IMR-90 (cell line): ENCODE data around the gene CADM4. TPM values are rescaled to one million over a fixed set of nuclear protein-coding genes. Genes with fewer than 3 reads are reported as not detected.

Source experiments
- ATAC-seq: fragments of 200-7000 bp; cut with Tn5 transposase; 2 replicates; pipeline ENCODE4 v1.9.1; 2020; ENCODE audit warnings: low read depth, mild to moderate bottlenecking, moderate library complexity
- BruUV-seq: library from RNA; stranded (reverse); fragments of 400-500 nt; replicated peaks from 2 replicates; lab custom pipeline; 2021; lab: Mats Ljungman, UMichigan
- CTCF ChIA-PET: fragments of 300-600 bp; formaldehyde crosslinking; extraction: SDS; loops from one replicate; lab custom pipeline; 2021; ENCODE audit warnings: antibody characterized with exemption; lab: Yijun Ruan, JAX
- POLR2A ChIA-PET: fragments of 300-600 bp; sonication (Branson Sonifier 250); formaldehyde crosslinking; loops from one replicate; lab custom pipeline; 2022; ENCODE audit warnings: antibody characterized with exemption; ENCODE audit not compliant: unreplicated experiment; lab: Charles Lee
- DNase-seq: peaks from one replicate; pipeline ENCODE4 v3.0.0; 2013
- H2AFZ ChIP-seq: replicated peaks from 2 replicates; pipeline ENCODE3; 2013; ENCODE audit warnings: low read length, mild to moderate bottlenecking; ENCODE audit not compliant: poor library complexity
- H2AK5ac ChIP-seq: 2 replicates; pipeline ENCODE4 v1.6.1; 2013; ENCODE audit warnings: low read depth, low read length, inconsistent platforms
- H2AK9ac ChIP-seq: replicated peaks from 2 replicates; pipeline ENCODE3; 2013; ENCODE audit warnings: mild to moderate bottlenecking, low read depth, low read length, moderate library complexity; ENCODE audit not compliant: poor library complexity
- H2BK120ac ChIP-seq: 2 replicates; pipeline ENCODE4 v1.6.1; 2013; ENCODE audit warnings: low read depth, low read length, inconsistent platforms
- H2BK15ac ChIP-seq: 3 replicates; pipeline ENCODE4 v1.6.1; 2013; ENCODE audit warnings: low read depth, low read length, inconsistent platforms
- H2BK20ac ChIP-seq: 2 replicates; pipeline ENCODE4 v1.6.1; 2013; ENCODE audit warnings: low read depth, mild to moderate bottlenecking, inconsistent platforms, low read length, moderate library complexity
- H2BK5ac ChIP-seq: 2 replicates; pipeline ENCODE4 v1.6.1; 2013; ENCODE audit warnings: mild to moderate bottlenecking, low read depth, low read length, inconsistent platforms; ENCODE audit not compliant: poor library complexity, severe bottlenecking
- H3K14ac ChIP-seq: replicated peaks from 2 replicates; pipeline ENCODE4 v1.6.1; 2013; ENCODE audit warnings: low read depth, low read length, inconsistent platforms
- H3K18ac ChIP-seq: 2 replicates; pipeline ENCODE4 v1.6.1; 2013; ENCODE audit warnings: low read depth, low read length, control low read depth
- H3K23ac ChIP-seq: 2 replicates; pipeline ENCODE4 v1.6.1; 2013; ENCODE audit warnings: low read depth, low read length, inconsistent platforms
- H3K27ac ChIP-seq: 2 replicates; pipeline ENCODE4 v1.5.1; 2013; ENCODE audit warnings: mild to moderate bottlenecking, control low read depth, low read length; ENCODE audit not compliant: insufficient read depth
- H3K27me3 ChIP-seq: 2 replicates; pipeline ENCODE4 v1.6.1; 2013; ENCODE audit warnings: low read length; ENCODE audit not compliant: control insufficient read depth, insufficient read depth
- H3K36me3 ChIP-seq: 2 replicates; pipeline ENCODE4 v1.6.1; 2013; ENCODE audit warnings: low read length, mixed read lengths; ENCODE audit not compliant: control insufficient read depth, insufficient read depth
- H3K4ac ChIP-seq: 2 replicates; pipeline ENCODE4 v1.6.1; 2013; ENCODE audit warnings: low read depth, low read length, inconsistent platforms
- H3K4me1 ChIP-seq: 2 replicates; pipeline ENCODE4 v1.6.1; 2013; ENCODE audit warnings: low read length, mixed read lengths; ENCODE audit not compliant: control insufficient read depth, insufficient read depth
- H3K4me2 ChIP-seq: 2 replicates; pipeline ENCODE4 v1.6.1; 2013; ENCODE audit warnings: low read depth, mild to moderate bottlenecking, control low read depth, low read length, moderate library complexity
- H3K4me3 ChIP-seq: 2 replicates; pipeline ENCODE4 v1.5.1; 2013; ENCODE audit warnings: low read depth, mild to moderate bottlenecking, control low read depth, low read length, moderate library complexity; ENCODE audit not compliant: insufficient read depth
- H3K56ac ChIP-seq: 2 replicates; pipeline ENCODE4 v1.6.1; 2013; ENCODE audit warnings: low read length, inconsistent platforms; ENCODE audit not compliant: insufficient read depth; ENCODE audit errors: extremely low read depth
- H3K79me1 ChIP-seq, 2 experiments: 2 replicates each; pipeline ENCODE4 v1.6.1; 2013; ENCODE audit warnings: low read length in 2 of 2, inconsistent platforms in 1 of 2, low read depth in 1 of 2
- H3K9ac ChIP-seq: 2 replicates; pipeline ENCODE4 v1.6.1; 2013; ENCODE audit warnings: low read depth, low read length, control low read depth
- H3K9me1 ChIP-seq: 2 replicates; pipeline ENCODE4 v1.6.1; 2013; ENCODE audit warnings: low read length, inconsistent platforms; ENCODE audit not compliant: insufficient read depth
- H3K9me3 ChIP-seq: 2 replicates; pipeline ENCODE4 v1.6.1; 2013; ENCODE audit warnings: low read length; ENCODE audit not compliant: control insufficient read depth, insufficient read depth
- H4K20me1 ChIP-seq: 2 replicates; pipeline ENCODE4 v1.6.1; 2013; ENCODE audit warnings: low read length, inconsistent platforms; ENCODE audit not compliant: insufficient read depth
- H4K5ac ChIP-seq: 2 replicates; pipeline ENCODE4 v1.6.1; 2013; ENCODE audit warnings: mild to moderate bottlenecking, low read depth, low read length, control low read depth
- H4K8ac ChIP-seq, 2 experiments: 2 replicates each; pipeline ENCODE4 v1.6.1; 2013; ENCODE audit warnings: low read depth in 2 of 2, low read length in 2 of 2, control low read depth in 1 of 2, inconsistent platforms in 1 of 2
- H4K91ac ChIP-seq: 2 replicates; pipeline ENCODE4 v1.6.1; 2013; ENCODE audit warnings: low read depth, low read length, inconsistent platforms; ENCODE audit not compliant: insufficient read depth
- BHLHE40 ChIP-seq: fragments of 150-350 bp; IDR thresholded peaks from 2 replicates; pipeline ENCODE4 v1.6.1; 2016; ENCODE audit warnings: mild to moderate bottlenecking, low read depth, low read length
- CEBPB ChIP-seq: IDR thresholded peaks from 2 replicates; pipeline ENCODE4 v1.6.1; 2012; ENCODE audit warnings: low read depth, low read length, improper control_type of control experiment
- CHD1 ChIP-seq: IDR thresholded peaks from 2 replicates; pipeline ENCODE4 v1.6.1; 2012; ENCODE audit warnings: low read depth, low read length, improper control_type of control experiment
- CTCF ChIP-seq: conservative IDR thresholded peaks from 2 replicates; pipeline ENCODE4 v1.5.1; 2012; ENCODE audit warnings: mild to moderate bottlenecking, low read depth, low read length, improper control_type of control experiment
- FOS ChIP-seq: fragments of 150-350 bp; IDR thresholded peaks from 2 replicates; pipeline ENCODE4 v1.6.1; 2016; ENCODE audit warnings: low read depth, low read length
- MAFK ChIP-seq: IDR thresholded peaks from 2 replicates; pipeline ENCODE4 v1.6.1; 2012; ENCODE audit warnings: low read depth, low read length, improper control_type of control experiment
- MAZ ChIP-seq: IDR thresholded peaks from 2 replicates; pipeline ENCODE4 v1.6.1; 2012; ENCODE audit warnings: low read depth, mild to moderate bottlenecking, low read length, improper control_type of control experiment, moderate library complexity, borderline replicate concordance
- MXI1 ChIP-seq: IDR thresholded peaks from 2 replicates; pipeline ENCODE4 v1.6.1; 2012; ENCODE audit warnings: low read depth, mild to moderate bottlenecking, low read length, moderate library complexity, borderline replicate concordance
- NFE2L2 ChIP-seq: fragments of 150-350 bp; IDR thresholded peaks from 2 replicates; pipeline ENCODE4 v1.6.1; 2016; ENCODE audit warnings: low read depth, mild to moderate bottlenecking, low read length
- POLR2A ChIP-seq: IDR thresholded peaks from 2 replicates; pipeline ENCODE4 v1.6.1; 2012; ENCODE audit warnings: mild to moderate bottlenecking, low read depth, low read length
- RAD21 ChIP-seq: IDR thresholded peaks from 2 replicates; pipeline ENCODE4 v1.6.1; 2012; ENCODE audit warnings: low read length, improper control_type of control experiment
- RCOR1 ChIP-seq: IDR thresholded peaks from 2 replicates; pipeline ENCODE4 v1.6.1; 2012; ENCODE audit warnings: mild to moderate bottlenecking, low read length, improper control_type of control experiment; ENCODE audit not compliant: insufficient replicate concordance
- RFX5 ChIP-seq: IDR thresholded peaks from 2 replicates; pipeline ENCODE4 v1.8.0; 2012; ENCODE audit warnings: low read depth, mild to moderate bottlenecking, low read length, moderate library complexity
- SMC3 ChIP-seq: fragments of 150-350 bp; IDR thresholded peaks from 2 replicates; pipeline ENCODE4 v1.6.1; 2016; ENCODE audit warnings: low read depth, mild to moderate bottlenecking, antibody characterized with exemption, low read length, moderate library complexity
- WGBS, 2 experiments: methylation state at CpG; one replicate each; pipeline versions ENCODE4 v1.1.5 to v1.1.7; 2013; ENCODE audit warnings: missing lambda C conversion rate in 2 of 2; ENCODE audit not compliant: insufficient read length in 1 of 2; ENCODE audit errors: extremely low coverage in 2 of 2; 5-methylcytosine and 5-hydroxymethylcytosine counted together
- dilution Hi-C: fragments of 300-500 bp; cut with HindIII; formaldehyde crosslinking; loops from one replicate; pipeline ENCODE4 v1.14.3; 2018; ENCODE audit warnings: low sequenced_read_pairs; ENCODE audit not compliant: unreplicated experiment
- in situ Hi-C: fragments of 300-500 bp; cut with MboI; formaldehyde crosslinking; loops from 3 replicates; pipeline ENCODE4 v1.14.3; 2019; ENCODE audit warnings: low sequenced_read_pairs, inconsistent platforms, mixed read lengths
- intact Hi-C: fragments of 100-400 bp; cut with micrococcal nuclease; formaldehyde crosslinking; loops from 2 replicates; pipeline ENCODE4 v1.10.0; 2022
- polyA plus RNA-seq, 3 experiments: library from polyadenylated mRNA; depleted of rRNA; stranded (reverse); fragments of >200 nt; gene quantifications; 2 replicates each; pipeline ENCODE4 v1.2.3, GENCODE V29; 2012; ENCODE audit warnings: low replicate concordance in 1 of 3
- total RNA-seq: library from RNA; depleted of rRNA; stranded (reverse); fragments of >200 nt; gene quantifications from 2 replicates; pipeline ENCODE4 v1.2.3, GENCODE V29; 2012
- TF ChIP-seq, protein P1 (sequence below): fragments of 150-350 bp; IDR thresholded peaks from 2 replicates; pipeline ENCODE4 v1.6.1; 2017; ENCODE audit warnings: mild to moderate bottlenecking, antibody characterized with exemption, low read length, low read depth
- TF ChIP-seq, protein P2 (sequence below): fragments of 150-350 bp; IDR thresholded peaks from 2 replicates; pipeline ENCODE4 v1.6.1; 2016; ENCODE audit warnings: low read depth, mild to moderate bottlenecking, low read length, moderate library complexity, borderline replicate concordance

CADM4 gene
- total and polyA plus RNA-seq, 2 of the 4 experiments (the other 2 are of a cell fraction): 2.0 to 4.9 TPM

- CTCF ChIA-PET: no interaction called here
- Histone ChIP-seq H3K9me1 (no peaks in the 10 kb centered on the region), H3K4me1 (peaks cover 7% of the 10 kb centered on the region; the same call in 1 of the 2 replicates), H3K4ac (no peak overlapping the region), H2BK15ac (no peak overlapping the region), H2AFZ (no peak overlapping the region), H3K18ac (no peak overlapping the region), H3K4me3 (no peak overlapping the region), H2BK120ac (no peak overlapping the region), H3K27ac (no peak overlapping the region), H4K8ac (no peak overlapping the region), H3K14ac (no peak overlapping the region), H3K9ac (no peak overlapping the region; the same call in 1 of the 2 replicates), H3K79me1 (peaks cover 24 to 46% of the 10 kb centered on the region in 2 experiments; a peak in 3 of 4 replicates), H2AK9ac (no peak overlapping the region), H2BK20ac (no peak overlapping the region), H2AK5ac (no peak overlapping the region), H3K4me2 (no peak overlapping the region), H3K23ac (no peak overlapping the region), H4K5ac (no peak overlapping the region), H2BK5ac (no peak overlapping the region), H3K9me3 (no peaks in the 10 kb centered on the region), H4K91ac (no peak overlapping the region), H4K20me1 (no peaks in the 10 kb centered on the region), H3K36me3 (peaks cover 12% of the 10 kb centered on the region), H3K56ac (no peak overlapping the region), H3K27me3 (no peaks in the 10 kb centered on the region)
- no TSS peak for BruUV-seq
- dilution Hi-C loops (no loop called here), intact Hi-C loops (no loop called here), in situ Hi-C loops (no loop called here)
- WGBS, 2 experiments: 100% methylated on average over 2 of the region's 4 CpGs; no CpG with 5 or more reads in 1 of the 2 experiments
- POLR2A ChIA-PET: no interaction called here
- no peak for ATAC-seq
- TF ChIP-seq CEBPB (no peak), RCOR1 (no peak), MAFK (no peak), FOS (no peak), SMC3 (no peak), CTCF (no peak), BHLHE40 (no peak), NFE2L2 (no peak), RAD21 (no peak), MAZ (no peak), RFX5 (no peak), MXI1 (no peak), CHD1 (no peak), POLR2A (no peak)
- TF ChIP-seq, protein P1, sequence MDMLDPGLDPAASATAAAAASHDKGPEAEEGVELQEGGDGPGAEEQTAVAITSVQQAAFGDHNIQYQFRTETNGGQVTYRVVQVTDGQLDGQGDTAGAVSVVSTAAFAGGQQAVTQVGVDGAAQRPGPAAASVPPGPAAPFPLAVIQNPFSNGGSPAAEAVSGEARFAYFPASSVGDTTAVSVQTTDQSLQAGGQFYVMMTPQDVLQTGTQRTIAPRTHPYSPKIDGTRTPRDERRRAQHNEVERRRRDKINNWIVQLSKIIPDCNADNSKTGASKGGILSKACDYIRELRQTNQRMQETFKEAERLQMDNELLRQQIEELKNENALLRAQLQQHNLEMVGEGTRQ: no peak
- TF ChIP-seq, protein P2, sequence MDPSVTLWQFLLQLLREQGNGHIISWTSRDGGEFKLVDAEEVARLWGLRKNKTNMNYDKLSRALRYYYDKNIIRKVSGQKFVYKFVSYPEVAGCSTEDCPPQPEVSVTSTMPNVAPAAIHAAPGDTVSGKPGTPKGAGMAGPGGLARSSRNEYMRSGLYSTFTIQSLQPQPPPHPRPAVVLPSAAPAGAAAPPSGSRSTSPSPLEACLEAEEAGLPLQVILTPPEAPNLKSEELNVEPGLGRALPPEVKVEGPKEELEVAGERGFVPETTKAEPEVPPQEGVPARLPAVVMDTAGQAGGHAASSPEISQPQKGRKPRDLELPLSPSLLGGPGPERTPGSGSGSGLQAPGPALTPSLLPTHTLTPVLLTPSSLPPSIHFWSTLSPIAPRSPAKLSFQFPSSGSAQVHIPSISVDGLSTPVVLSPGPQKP: no peak
- no peak for DNase-seq
These were observed 39.9 kb downstream of the CADM4 start for GRCh38 chr19:43599635-43600295.
